Measurements from ENCODE around the gene SMG7.

SMG7 gene

GRCh38 chr1:183470961-183471742 lies 1.1 kb upstream of the SMG7 start:
- peak; percentile 97 to 98 for DNase-seq

- DNase-seq = peak; percentile 100
Observed at GRCh38 chr1:183471743-183472487, 384 bp upstream of the SMG7 start.

GRCh38 chr1:183473217-183473536 lies 878 bp downstream of the SMG7 start:
- no peak for DNase-seq

DNA sequence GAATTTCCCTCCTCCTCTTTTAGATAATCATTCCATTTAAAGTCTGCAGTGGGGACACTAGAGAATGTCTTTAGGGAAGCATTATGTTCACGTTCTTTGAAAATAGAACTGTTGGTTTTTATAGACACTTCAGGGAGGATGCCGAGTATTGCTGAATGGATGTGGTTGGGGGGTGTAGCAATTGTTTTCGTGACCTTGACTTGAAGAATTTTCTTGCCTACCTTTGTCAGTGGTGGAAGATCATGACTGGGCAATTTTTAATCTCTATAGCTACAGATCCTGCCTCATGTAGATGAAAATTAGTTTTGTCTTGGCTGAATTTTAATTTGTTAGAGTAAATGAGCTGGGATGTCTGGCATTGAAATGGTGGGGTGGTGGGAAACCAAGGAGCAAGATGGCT lies 3.8 kb downstream of the SMG7 start:
- DNase-seq = no peak

DNA sequence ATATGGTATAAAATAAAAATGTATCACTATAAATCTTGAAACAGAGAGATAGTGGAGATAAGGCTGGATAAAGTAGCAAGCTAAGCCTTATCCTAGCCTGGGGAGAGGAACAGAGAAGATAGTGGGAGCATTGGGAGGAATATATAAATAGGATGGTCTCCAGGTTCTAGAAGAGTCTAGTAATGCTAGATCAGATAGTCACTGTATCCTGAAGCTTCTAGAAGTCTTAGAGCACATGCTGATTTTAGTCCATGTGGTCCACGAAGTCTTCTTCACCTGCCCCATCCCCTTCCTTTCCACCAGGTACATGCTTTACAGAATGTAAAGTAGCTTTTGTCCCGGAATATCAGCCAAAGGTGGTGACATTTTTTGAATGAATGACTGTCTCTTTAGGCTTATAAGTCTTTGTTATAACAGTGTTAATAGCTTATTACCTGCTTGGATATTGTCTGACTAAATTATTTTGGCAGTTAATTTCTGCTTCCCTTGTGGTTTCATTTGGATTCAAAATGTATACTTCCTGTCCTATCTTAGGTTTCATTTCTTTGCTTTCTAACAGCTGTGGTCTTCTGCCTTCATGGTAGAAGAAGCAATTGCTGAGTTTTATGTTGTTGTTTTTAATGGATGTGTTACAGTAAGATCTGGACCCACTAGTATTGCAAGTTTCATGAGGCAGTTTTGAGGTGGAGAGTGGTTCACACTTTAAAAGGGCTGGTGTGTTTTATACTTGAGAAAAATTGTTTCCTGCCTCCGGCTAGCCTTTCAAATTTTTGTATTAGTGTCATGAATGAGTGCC lies 5.9 kb downstream of the SMG7 start:
- DNase-seq = no peak

- DNase-seq = no peak
Observed at GRCh38 chr1:183480971-183481441, 8.7 kb downstream of the SMG7 start.

- DNase-seq = no peak
Observed at GRCh38 chr1:183483224-183483623, 10.9 kb downstream of the SMG7 start.

GRCh38 chr1:183484254-183484653 lies 12.0 kb downstream of the SMG7 start:
- no peak for DNase-seq

DNA sequence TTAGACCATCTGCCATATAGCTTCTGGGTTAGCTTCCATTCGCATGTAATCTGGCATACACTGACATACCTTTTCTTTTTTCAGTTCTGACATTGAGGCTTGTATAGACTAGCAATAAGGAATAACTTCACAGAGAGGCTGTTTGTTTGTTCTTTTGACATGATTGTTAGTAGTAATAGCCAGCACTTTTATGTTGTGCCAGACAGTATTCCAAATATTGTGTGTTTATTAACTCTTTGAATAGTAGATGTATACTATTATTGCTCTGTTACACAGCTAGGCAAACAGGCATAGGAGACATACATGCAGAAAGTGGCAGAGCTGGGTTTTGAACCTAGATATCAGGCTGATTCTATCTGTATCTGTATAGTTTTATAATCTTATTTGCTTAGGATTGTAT lies 12.6 kb downstream of the SMG7 start:
- DNase-seq = no peak

- no peak for DNase-seq
Observed at GRCh38 chr1:183487674-183488442, 15.6 kb downstream of the SMG7 start.

GRCh38 chr1:183490932-183491331 lies 18.6 kb downstream of the SMG7 start:
- no peak for DNase-seq

- no peak for DNase-seq
Observed at GRCh38 chr1:183493540-183494245, 21.4 kb downstream of the SMG7 start.

- no peak for DNase-seq
Observed at GRCh38 chr1:183495420-183495819, 23.1 kb downstream of the SMG7 start.

DNA sequence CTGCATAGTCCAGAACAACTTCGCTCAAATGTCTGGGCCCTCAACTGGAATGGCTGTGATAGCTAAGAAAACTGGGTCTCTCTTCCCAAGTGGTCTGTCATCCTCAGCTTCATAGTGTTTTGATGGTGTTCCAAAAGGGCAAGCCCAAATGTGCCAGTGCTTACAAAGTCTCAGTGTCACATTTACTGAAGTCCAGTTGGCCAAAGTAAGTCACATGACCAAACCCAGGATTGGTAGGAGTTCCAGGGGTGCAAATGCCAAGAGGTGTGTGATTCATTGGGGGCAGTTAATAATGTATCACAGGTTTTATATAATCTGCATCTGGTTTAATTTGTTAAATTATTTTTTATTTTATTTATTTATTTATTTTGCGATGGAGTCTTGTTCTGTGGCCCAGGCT lies 24.9 kb downstream of the SMG7 start:
- DNase-seq = no peak

- DNase-seq = no peak
Observed at GRCh38 chr1:183498342-183498991, 26.2 kb downstream of the SMG7 start.

DNA sequence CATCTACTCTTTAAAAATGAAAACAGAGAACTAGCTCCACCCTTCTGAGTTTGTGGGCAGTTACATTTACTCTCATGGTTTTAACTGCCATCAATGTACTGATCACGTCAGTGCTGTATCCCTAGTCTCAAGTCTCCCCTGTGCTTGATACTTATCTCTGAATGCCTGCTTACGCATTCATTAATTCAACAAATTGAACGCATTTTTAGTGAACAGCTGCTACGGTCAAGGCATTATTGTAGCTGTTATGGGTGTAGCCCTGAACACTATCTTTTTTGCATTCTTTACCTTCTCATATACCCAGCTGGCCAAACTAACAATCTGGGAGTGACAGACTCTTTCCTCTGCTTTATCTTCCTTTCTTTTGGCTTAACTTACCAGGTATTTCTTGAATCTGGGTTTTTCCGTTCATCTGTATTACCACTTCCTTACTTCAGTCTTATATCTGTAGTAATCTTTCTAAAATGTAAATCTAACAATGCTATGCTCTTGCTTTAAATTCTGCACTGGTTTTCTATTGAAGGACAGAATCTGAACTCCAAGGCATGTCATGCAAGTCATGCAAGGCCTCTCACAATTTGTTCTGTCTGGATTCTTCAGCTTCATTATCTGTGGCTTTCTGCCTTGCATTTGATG lies 33.3 kb downstream of the SMG7 start:
- DNase-seq = peak in 1 of 2 experiments; percentile 9

DNA sequence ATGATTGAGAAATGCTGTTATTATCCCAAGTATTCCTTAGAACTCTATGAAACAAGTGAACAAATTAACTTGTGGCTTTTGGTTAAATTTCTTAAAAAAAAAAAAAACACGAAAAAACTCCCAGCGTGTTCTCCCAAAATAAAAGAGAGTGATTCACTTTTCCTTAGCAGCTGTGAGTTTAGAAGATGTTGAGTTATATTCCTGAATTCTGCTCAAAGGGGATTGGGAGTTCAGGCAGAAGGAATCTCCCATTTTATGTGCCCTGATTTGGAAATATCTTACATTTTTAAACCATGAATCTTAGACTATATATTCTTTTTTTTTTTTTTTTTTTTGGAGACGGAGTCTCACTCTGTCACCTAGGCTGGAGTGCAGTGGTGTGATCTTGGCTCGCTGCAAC lies 34.3 kb downstream of the SMG7 start:
- DNase-seq = no peak

- DNase-seq = no peak
Observed at GRCh38 chr1:183508694-183509093, 36.4 kb downstream of the SMG7 start.

DNA sequence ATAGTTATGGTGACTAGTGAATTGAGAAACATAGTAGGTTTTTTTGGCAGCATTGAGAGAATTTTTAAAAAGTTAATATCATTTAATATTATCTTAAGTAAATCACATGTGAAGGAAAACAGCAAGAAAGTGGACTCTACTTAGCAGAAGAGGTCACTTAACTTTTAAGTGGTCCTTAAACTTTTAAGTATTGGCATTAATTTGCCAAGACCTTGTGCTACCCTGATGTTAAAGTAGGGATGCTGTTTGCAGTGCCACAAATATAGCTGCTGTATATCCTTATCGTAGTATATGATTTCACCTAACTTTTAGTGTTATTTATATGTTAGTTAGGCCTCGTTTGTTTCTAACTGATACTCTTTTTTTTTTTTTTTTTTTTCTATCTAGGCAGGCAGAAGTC lies 40.2 kb downstream of the SMG7 start:
- DNase-seq = no peak

DNA sequence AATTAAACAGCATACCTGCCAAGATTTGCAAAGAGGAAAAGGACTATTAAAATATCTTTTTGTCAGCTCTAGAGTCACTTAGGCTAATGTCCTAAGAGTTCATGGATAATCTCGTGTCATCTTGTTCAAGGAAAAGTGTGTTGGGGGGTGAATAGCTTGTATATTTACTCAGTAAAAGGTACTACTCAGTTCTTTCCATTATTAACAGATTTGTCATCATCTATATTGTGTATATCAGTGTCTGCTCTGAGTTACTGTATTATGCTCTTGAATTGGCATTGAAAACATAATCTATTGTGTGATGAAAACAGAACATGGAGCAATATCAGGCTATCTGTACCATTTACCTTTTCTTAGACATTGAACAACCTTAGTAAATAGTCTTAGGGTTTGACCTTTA lies 41.9 kb downstream of the SMG7 start:
- DNase-seq = no peak
